NCI-H2171 (cell line): ENCODE measurements around the gene TPTE2.
"Not testable (repeated sequence)": the region's sequence is repeated elsewhere in the genome, so short reads cannot be mapped to it uniquely, and the experiment has no call there.

ENCODE experiments used
- DNase-seq: peaks from one replicate; lab custom pipeline; 2025; lab: John Stamatoyannopoulos, UW

Gene TPTE2

DNA sequence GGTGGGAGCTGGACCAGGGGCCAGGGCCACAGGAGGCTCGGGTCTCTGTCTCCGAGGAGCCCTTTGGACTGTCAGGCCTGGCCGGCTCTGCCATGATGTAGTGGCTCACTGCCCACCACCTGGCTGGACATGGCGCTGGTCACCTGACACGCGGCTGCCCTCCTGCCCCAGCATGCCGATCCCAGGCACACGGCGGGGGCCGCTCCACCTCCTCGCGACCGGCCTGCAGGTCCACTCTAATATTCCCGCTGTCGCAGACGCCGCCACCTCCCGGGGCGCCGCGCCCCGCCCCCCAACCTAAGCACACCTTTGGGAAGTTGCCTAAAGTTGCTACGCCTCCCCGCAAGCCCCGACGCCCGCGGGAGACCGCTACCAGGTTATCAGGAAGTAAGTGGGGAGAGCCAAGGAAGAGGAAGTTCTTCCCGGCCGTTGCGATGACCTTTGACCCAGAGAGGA lies at the start of gene TPTE2:
TPTE2 (minus strand) TSS at position 406 of the 456 bp plus-strand sequence. CDS start 58,298 bp downstream, outside the sequence.
- DNase-seq = not testable (repeated sequence)

DNA sequence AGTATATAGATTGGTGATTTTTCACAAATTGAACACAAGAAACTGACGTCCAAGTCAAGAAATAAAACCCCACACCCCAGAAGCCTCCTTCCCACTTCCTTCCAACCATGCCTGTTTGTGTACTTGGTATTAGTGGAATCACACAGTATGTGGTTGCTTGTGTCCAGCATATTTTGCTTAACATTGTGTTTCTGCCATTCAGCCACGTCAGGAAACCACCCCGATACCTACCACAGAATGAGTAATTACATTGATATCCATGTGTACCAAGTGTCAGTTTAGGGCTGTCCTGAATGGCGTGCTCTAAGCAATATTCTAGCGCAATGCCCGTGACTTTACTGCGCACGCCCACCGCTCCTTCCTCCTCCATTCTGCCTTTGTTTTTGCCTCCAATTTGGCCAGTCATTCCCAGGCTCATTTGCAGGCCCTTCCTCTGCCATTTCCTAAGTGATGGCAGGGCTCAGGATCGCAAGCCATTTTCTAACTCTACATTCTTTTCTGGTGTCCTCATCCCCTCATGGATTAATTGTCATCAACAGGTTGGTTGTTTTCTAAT lies 46.3 kb upstream of the TPTE2 start:
- DNase-seq = no peak

DNA sequence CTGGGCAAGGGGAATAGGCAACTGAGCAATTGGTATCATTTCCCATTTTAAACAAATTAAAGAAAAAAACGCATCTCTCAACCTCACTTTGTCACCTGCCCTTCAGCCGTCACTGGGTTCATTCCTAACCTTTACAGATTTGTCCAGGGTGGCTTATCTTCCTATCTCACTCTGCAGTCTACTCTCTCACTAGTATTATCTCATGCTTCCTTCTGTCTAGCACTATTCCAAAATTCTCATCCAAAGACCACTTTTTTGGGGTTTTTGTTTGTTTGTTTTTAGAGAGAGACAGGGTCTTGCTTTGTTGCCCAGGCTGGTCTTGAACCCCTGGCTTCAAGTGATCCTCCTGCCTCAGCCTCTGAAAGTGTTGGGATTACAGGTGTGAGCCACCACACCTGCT lies 45.4 kb upstream of the TPTE2 start:
- DNase-seq = no peak

DNA sequence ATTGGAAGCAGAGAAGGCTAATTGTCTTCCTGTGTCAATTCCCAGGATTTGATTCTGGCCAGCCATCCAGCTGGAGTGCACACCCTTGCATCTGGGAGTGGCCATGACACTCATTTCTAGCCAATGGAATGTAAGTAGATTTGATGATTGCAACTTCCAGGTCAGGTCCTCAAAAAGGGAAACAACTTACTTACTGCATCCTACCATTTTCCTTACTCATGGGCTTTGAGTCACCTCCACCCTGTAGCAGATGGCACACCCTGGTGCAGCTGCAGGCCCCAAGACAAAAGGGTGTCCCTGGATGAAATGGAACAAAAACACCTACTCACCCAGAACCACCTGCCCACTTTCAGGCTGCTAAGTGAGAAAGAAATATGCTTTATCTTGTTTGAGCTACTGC lies 44.8 kb upstream of the TPTE2 start:
- DNase-seq = no peak

DNA sequence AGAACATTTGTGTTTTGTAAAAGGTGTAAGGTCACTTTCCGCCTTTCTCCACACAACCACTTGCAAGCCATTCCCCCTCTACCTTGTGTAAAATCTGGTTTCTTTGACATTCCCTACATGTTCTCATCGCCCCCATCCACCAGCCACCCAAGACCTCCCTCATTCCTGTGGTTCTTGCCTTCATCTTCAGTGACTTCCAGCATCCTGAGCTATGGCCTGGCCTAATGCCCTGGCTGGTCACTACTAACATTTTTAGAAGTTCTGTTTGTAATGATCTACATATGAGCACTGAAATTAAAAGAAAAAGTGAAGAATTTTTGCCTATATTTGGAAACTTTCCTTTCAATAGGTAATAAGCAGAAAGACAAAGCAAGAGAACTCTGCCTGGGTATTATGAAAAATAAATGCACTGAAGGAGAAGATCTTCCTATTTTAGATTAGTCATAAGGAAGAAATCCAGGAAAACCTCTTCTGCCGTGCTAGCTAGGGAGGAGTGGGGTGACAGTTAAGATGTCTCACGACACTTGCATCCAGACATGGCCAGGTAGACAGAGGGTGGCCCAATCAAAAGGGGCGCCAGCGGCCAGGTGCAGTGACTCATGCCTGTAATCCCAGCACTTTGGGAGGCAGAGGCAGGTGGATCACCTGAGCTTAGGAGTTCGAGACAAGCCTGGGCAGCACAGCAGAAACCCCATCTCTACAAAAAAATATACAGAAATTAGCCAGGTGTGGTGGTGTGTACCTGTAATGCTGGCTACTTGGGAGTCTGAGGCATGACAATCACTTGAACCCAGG lies 44.0 kb upstream of the TPTE2 start:
- no peak for DNase-seq

DNA sequence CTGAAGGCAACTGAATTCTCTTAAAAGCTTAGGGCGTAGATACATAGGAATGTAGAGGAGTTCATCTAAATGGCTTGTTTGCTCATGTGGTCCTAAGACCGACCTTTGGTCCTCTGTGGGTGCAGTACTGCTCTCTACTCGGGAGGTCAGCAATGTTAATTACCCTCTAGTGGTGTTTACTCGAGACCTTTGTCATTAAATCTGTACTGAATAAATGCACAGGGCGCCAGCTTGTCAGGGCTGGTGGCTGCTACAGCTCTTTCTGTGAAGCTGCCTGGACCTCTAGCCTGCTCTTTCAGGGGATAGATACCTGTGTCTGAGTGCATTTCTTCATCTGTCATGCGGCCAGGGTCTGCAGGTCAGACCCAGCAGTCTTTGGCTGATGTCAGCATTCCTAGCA lies 43.0 kb upstream of the TPTE2 start:
- no peak for DNase-seq

DNA sequence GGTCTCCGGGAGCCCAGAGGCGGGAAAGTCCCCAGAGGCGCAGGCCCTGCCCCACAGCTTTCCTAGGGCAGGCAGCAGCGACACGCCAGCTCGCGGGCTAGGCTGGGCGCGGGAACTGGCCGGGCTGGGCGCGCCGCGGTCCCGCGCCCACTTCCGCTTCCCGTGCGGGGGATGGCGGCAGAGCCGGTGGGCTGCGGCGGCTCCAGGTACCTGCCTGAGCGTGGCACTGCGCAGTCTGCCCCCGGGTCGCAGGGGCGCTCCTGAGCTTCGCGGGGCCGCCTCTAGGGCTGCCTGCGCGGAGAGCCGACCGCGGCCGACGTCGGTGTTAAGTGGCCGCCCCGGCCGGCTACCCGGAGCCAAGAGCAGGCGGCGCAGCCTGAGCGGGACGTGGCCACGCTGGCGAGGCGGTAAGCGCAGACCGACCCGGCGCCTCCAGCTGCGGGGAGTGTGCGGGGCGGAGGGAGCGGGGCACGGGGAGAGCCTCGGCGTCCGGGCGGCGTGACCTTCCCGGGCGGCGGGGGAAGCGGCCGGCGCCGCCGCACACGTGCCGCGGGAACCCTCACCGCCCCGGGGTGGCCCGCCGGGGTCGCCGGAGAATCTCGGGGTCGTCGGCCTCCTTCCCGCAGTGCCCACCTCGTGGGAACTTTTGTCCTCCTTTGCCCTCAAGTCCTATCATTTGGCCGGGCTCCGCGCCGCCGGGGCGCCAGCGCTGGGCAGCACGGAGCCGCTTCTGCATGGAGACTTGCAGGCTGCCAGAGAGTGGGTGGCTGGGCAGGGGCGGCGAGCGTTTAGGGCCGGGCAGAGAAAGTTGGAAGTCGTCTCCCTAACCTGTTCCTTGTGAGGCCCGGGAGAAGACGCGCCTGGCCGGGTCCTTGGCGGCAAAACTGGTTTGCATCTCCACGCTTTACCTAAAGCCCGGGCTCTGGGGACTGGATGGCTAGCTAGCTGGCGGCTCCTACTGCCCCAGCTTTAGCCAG lies 40.7 kb upstream of the TPTE2 start:
- no peak for DNase-seq

DNA sequence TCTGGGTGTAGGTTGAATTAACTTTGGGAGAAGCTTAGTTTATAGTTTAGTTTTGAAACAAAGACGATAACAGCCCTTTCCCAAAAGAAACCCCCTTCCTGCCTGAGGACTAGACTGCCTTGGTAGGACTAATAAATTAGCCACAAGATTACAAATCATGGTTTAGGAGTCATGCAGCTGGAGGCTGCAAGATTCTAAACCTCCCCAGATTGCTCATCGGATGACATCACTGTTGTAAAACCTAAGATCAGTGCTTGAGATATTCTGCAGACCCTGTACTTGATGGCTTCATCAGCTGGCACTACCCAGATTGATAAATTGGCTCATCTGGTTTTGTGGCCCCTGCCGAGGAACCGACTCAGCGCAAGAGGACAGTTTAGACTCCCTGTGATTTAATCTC lies 36.2 kb upstream of the TPTE2 start:
- no peak for DNase-seq

DNA sequence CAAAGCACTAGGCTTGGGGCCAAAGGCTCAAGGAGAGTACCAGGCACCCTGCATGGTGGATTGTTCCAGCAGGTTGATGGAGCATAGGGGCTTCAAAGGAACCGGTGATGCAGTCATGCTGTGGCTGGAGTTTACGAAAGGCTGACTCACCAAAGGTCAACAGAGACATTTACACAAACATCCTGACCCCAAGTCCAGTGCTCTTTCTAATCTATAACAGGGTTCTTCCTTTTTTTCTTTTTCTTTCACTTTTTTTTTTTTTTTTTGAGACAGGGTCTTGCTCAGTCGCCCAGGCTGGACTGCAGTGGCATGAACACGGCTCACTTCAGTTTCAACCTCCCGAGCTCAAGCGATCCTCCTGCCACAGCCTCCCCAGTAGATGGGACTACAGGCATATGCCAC lies 35.6 kb upstream of the TPTE2 start:
- DNase-seq = no peak

DNA sequence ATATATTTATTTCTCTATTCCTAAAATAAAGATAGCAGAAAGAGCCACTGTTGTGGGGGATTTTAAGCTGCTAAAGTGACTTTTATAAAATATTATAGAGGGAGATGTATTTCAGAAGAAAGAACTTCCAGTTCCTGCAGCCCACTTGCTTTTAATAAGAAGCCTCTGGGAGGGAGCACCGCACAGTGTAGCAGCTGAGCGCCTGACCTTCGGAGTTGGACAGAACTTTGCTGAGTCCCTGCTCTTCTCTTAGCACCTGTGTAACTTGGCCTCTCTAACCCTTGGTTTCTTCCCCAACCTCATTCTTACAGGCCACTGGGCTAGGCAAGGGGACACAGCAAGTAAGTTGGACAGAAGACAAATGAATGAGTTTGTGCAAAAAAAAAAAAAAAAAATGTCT lies 34.8 kb upstream of the TPTE2 start:
- no peak for DNase-seq

DNA sequence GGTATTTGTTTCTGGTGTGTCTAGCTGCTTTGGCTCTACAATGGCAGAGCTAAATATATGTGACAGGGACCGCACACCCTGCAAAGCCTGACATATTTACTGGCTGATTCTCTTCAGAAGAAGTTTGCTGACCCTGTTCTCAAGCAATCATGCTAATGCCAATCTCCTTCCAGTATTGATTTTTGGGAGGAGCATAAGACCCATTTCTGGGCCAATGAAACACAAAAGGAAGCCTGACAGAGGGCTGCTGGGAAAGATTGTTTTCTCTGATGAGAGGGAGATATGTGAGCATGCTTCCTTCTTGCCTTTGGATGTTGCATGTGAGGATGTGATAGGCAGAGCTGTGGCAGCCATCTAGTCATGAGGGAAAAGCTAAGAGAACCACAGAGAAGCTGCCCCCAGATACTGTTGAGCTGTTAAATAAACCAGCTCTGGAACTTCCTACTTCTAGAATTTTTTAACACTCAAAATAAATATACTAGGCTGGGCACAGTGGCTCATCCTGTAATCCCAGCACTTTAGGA lies 31.4 kb upstream of the TPTE2 start:
- no peak for DNase-seq

DNA sequence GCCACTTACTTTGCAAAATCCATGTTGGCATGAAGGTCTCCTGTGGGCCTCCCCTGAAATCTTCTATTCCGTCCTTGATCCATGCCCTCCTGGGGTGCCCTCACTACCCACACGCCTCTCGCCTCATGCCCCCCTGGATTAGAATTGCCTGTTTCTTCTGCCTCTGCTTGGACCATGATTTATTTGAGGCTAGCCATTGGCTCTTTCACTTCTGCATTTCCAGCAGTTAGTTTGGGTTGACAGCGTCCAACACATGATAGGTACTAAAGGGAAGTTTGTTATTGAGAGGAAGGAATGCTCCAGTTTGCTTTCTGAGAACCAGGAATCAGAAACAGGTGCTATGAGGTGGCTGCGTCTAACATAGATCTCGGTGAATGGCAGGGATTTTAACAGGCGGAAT lies 30.5 kb upstream of the TPTE2 start:
- no peak for DNase-seq

DNA sequence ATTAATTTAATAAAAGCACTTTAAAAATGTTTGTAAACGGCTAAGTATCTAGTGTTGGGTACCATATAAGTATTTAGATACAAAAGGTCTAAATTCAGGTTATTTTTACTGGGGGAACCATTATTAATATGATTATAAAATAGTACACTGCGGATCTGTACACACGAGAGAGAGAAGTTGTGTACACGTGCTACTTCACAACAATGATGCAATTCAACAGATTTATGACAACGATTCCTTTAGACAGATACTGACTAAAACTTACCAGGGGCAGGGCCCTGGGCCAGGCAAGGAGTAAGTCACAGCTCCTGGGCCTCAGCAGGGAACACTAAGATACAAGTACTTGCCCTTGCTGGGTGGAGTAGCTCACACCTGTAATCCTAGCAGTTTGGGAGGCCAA lies 29.1 kb upstream of the TPTE2 start:
- DNase-seq = no peak

DNA sequence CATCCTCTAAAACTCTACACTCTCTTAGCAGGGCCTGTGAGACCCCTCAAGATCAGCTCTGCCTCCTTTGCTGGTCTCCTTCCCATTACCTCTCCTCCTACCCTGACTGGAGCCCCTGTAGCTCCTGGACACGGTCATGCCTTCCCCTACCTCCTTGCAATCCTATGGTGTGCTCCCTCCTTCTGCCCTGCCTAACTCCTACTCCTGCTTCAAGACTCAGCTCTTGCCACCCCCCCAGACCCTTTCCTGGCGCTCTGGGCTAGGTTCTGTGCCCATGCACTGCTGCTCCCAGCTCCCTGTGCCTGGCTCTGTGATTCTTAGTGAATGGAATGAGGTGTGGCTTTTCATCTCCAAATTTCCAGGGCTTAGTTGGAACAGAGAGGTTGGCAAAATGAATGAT lies 28.0 kb upstream of the TPTE2 start:
- DNase-seq = no peak

DNA sequence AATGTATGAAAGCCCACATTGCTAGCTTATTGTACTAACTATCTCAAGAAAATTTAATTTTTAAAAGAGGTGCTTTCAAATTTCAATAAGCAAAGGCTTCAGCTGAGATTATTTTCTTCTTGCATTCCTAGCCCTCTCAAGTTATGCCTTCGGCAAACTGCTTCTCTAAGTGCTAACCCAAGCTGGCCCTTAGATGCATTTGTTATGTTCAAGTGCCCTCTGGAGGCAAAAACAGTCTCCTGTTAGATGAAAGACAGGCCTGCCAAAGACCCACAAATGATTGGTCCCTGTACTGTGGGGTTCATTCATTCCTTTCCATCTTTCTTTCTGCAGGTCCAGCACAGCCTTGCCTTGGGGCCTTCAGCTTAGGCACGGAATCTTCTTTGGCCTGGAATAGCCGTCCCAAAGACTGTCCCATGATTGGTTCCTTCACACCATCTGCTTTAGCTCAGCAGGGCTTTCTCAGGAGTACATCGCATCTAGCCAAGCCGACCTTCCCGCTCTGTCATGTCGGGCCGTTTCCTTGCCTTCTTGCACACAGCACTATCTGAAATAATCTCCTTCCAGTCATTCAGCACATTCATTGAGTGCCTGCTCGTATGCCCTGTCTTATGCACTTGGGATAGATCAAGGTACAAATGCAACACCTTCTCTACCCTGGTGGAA lies 26.4 kb upstream of the TPTE2 start:
- DNase-seq = no peak

DNA sequence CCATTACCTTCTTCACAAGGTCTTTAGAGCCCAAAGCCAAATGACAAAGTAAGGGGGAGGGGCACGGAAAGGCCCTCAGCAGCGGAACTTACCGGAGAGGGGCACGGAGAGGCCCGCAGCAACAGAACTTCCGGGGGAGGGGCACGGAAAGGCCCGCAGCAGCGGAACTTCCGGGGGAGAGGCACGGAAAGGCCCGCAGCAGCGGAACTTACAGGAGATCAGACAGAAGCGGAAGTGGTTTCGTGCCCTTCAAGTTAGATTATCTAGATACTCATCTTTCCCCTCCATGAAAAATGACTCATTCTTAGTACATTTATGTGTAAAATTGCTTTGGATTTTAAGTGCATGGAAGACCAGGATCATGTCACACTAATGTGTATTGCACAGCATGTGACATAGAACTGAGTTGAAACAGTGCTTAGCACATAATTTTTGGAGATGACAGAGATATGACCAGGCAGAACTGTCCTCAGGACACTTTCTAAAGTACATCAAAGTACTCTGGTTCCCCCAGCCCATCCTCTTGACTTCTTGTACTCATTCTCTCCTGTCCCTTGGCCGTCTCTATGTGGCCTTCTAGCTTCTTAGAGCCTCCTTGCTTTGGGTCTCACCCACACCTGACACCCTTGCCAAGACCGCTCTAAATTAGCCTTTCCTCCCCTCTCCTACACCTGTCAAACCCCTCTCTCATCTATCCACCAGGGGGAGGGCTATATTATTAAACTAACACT lies 25.7 kb upstream of the TPTE2 start:
- DNase-seq = no peak

DNA sequence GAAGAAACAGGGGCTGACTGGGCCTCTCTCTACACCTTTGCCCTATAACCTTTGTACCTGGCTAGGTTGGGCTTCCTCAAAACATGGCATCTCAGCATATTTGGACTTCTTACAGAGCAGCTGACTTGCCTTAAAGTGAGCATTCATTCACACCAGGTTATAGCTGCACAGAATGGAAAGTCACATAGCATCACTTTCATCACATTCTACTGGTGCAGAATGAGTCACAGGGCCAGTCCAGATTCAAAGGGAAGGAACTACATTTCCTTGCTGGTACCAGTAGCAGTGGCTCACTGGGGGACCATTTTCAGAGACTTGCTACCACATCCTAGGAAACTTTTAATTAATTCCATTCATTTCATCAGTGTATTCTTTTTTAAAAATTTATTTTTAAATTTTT lies 20.3 kb upstream of the TPTE2 start:
- no peak for DNase-seq

DNA sequence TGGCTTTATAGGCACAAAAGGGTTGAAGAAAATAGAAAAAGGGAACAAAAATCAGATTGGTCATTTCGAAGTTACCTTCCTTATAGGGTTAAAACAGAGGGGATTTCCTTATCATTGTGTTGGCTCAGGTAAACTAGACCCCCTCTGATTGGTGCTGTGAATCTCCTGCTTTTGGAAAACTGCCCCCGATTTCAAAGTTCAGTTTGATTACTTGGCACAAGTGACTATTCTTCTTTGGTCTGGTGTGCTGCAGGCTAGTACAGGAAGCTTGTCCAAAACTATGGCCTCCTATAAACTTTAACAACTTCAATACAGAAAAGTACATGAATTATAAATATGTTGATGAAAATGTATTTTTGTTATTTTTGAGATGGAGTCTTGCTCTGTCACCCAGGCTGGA lies 13.9 kb upstream of the TPTE2 start:
- no peak for DNase-seq

DNA sequence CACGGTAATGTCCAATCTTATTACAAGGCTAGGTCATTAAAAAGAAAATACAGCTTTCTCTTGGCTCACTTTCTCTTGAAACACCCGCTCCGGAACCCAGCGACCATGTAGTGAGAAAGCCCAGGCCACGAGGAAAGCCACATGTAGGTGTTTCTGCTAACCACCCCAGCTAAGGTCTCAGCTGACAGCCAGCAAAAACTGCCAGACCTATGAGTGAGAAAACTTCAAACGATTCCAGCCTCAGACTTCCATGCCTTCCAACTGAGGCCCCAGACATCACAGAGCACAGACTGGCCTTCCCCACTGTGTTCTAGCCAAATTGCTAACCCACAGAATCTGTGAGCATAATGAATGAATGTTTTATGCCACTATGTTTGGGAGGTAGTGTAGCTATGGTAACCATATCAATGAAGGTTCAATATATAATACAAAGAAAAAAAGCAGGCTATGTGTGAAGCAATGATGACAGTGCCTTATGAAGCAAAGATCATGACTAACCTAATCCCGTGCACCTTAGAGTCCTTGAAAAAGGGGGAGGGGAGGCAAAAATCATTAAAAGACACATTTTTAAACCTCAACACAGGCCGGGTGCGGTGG lies 11.9 kb upstream of the TPTE2 start:
- DNase-seq = no peak

DNA sequence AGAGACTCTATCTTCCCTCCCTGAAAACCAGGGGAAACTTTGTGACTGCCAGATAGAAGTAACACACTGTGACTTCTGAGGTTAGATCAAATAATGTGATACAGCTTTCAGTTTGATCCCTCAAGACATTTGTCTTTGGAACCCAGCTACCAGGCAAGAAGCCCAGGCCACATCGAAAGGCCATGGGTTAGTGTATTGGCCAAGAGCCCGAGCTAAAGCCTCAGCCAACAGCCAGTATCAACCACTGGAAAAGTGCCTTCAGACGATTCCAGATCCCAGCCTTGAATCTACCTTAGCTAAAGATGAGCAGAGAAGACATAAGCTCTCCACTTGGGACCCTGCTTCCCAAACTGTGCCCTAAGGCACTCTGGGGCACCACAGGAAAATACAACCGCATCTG lies 10.9 kb upstream of the TPTE2 start:
- DNase-seq = no peak
